ENCODE measurements around the gene OTUB2.

DNA sequence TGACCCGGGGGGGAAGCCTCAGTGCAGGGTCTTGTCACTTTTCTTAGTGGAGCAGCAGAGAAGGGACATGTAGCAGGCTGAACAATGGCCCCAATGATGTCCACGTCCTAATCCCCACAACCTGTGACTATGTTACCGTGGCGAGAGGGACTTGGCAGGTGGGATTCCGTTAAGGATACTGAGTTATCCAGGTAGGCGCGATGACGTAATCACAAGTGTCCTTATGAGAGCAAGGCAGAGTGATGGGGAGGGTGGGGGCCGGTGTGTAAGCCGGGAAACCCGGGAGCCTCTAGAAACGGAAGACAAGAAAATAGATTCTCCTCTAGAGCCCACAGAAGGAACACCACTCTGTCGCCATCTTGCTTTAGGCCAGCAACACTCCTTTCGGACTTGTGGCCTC lies 4.4 kb downstream of the OTUB2 start:
- TF ChIP-seq, protein P1, sequence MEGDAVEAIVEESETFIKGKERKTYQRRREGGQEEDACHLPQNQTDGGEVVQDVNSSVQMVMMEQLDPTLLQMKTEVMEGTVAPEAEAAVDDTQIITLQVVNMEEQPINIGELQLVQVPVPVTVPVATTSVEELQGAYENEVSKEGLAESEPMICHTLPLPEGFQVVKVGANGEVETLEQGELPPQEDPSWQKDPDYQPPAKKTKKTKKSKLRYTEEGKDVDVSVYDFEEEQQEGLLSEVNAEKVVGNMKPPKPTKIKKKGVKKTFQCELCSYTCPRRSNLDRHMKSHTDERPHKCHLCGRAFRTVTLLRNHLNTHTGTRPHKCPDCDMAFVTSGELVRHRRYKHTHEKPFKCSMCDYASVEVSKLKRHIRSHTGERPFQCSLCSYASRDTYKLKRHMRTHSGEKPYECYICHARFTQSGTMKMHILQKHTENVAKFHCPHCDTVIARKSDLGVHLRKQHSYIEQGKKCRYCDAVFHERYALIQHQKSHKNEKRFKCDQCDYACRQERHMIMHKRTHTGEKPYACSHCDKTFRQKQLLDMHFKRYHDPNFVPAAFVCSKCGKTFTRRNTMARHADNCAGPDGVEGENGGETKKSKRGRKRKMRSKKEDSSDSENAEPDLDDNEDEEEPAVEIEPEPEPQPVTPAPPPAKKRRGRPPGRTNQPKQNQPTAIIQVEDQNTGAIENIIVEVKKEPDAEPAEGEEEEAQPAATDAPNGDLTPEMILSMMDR (IDR thresholded peaks at IDR 0.05), result no peak
- TF ChIP-seq POLR2AphosphoS5 (IDR thresholded peaks at IDR 0.05; ENCODE audit: insufficient read depth in 1 of 2, low read depth in 1 of 2) (no peak), POLR2A (IDR thresholded peaks at IDR 0.05) (no peak)

Measured in vagina (tissue), 2 donors.